HG03095 (cell line): ENCODE results near the gene ABR.
"Not testable (repeated sequence)": the region's sequence is repeated elsewhere in the genome, so short reads cannot be mapped to it uniquely, and the experiment has no call there.

Experiments used
- ATAC-seq: cut with Tn5 transposase; IDR thresholded peaks from one replicate; pipeline ENCODE4 v1.9.1; 2021; ENCODE audit warnings: moderate library complexity; ENCODE audit not compliant: unreplicated experiment

ABR gene

GRCh38 chr17:1174263-1174880 lies 5.4 kb downstream of the ABR start:
- ATAC-seq, result no peak

DNA sequence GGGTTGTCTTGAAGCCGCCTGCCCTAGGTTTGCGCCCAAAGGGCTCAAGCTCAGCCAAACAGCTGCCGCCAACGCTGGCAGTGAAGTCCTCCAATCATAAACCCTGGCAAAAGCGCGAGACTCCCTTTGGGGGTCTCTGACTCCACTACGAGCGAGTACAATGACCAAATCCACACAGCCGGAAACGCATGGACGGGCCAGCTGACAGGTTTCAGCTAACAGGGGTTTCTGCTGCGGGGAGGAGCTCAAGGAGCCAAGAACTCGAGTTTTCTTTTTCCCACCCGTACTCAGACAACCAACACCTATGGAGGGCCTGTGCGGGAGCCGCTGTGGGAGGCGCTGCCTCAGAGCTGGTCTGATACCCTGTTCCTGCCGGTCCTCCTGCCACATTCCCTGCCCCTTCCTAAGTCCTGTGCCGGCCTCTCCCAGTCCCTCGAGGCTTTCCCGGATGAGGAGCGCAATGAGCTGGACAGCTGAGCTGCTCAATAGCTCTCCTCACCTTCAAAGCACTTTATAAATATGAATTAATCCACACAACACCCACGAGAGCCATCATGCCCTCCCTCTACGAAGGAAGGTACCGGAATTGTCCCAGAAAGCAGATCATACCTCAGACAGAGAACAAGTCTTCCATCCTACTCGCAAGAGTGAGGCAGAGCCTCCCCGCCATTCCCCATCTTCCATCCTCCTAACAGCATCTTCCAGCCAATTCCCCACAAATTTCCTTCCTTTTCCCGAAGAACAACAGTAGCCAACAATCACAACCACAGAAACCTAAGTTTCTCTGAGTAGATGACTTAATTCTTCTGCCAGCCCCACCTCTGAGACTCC lies 6.1 kb downstream of the ABR start:
- no peak for ATAC-seq

- no peak for ATAC-seq
Measured at GRCh38 chr17:1171953-1172352, 7.8 kb downstream of the ABR start.

- no peak for ATAC-seq
Measured at GRCh38 chr17:1170739-1171138, 9.0 kb downstream of the ABR start.

GRCh38 chr17:1169929-1170312 lies 9.9 kb downstream of the ABR start:
- ATAC-seq, result no peak

DNA sequence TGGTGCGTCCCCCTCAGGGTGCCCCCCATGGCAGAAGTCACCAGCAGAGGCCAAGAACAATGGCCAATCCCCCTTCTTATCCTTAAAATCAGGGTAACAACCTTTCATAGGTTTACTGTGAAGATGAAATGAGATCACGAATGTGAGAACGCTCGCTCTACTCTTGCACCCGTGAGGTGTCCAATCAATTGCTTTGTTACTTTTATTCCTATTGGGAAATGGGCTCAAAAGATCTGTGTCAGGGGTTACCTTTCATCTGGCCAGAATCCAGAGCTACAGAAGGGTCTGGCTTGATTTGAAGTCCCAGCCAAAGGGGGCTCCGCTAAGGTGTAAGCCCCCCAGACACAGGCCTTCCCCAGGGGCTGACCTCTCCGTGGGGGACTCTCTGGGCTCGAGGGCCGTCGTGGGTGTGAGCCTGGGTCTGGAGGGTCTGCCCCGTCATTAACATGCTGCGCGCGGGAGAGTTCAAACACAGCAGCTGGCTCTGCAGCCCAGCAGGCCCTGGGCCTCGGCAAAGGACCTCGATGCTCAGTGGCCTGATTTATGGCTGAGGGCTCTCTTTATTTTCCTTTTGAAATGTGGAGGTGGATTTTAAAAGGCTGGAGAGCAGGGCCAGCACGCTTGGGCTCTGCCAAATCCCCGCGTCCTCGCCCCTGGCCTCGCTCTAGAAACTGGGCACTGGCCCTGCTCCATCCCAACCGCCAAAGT lies 10.4 kb downstream of the ABR start:
- no peak for ATAC-seq

DNA sequence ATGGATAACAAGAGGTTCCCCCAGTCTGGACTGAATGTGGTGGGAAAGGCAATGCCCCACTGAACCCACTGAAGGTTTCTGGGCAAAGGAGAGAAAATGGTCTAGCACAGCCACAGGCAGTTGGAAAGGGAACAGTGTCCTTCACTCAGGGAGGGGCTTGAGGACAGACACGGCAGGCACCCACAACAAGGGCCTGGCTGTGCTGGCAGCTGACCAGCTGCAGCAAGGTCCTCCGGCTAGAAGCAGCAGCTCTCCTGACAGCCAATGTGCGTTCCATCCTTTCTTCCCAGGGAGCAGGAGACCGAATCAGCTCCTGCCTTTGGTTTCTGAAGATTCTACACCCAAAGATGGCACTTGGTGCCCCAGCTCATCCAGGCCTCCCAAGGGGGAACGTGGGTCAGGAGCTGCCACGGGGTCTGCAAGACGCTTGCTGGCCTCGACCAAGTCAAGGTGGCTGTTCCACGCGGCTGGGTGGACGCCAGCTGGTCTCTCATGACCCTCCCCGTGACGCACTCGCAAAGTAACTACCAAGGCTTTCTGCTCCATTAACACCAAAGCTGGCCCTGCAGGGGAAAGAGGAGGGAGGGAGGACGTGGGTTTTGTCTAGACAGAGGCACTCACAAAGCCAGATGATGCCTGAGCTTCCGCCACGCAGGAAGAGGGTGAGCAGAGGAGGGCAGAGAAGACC lies 11.1 kb downstream of the ABR start:
- ATAC-seq, result no peak

DNA sequence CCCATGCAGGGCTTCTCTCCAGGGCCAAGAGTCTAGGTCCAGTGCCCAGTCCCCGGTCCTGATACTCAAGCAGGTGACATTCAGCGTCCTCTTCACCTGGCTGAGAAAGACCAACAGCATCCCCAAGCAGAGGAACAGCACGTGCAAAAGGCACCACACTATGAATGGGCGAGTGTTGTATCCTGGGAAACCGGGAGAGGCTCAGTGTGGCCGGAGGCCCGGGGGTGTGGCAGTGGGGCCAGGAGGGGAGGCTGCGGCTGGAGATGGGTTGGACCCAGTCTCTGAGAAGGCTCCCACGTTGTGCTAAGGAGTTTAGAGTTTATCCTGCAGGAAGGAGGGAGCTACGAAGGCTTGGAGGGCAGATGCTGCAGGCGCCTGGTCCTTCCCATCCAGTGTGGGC lies 13.5 kb downstream of the ABR start:
- no peak for ATAC-seq

DNA sequence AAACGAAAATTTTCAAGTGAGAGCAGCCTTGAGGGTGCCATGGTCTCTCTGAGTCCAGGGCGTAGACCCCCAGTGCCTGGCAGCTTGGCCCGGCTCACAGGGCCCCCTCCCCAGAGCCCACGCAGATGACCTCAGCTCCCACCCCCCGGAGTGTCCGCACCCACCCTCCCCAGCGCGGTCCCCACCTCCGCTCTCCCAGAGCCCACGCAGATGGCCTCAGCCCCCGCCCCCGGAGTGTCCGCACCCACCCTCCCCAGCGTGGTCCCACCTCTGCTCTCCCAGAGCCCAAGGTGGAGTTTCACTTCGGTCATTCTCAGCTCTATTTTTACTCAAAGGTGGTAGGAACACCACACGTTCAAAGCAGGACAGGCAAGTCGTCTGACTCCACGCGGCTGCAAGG lies 13.9 kb downstream of the ABR start:
- no peak for ATAC-seq

GRCh38 chr17:1164935-1165556 lies 14.7 kb downstream of the ABR start:
- no peak for ATAC-seq

- ATAC-seq, result no peak
Measured at GRCh38 chr17:1162116-1162855, 17.5 kb downstream of the ABR start.

DNA sequence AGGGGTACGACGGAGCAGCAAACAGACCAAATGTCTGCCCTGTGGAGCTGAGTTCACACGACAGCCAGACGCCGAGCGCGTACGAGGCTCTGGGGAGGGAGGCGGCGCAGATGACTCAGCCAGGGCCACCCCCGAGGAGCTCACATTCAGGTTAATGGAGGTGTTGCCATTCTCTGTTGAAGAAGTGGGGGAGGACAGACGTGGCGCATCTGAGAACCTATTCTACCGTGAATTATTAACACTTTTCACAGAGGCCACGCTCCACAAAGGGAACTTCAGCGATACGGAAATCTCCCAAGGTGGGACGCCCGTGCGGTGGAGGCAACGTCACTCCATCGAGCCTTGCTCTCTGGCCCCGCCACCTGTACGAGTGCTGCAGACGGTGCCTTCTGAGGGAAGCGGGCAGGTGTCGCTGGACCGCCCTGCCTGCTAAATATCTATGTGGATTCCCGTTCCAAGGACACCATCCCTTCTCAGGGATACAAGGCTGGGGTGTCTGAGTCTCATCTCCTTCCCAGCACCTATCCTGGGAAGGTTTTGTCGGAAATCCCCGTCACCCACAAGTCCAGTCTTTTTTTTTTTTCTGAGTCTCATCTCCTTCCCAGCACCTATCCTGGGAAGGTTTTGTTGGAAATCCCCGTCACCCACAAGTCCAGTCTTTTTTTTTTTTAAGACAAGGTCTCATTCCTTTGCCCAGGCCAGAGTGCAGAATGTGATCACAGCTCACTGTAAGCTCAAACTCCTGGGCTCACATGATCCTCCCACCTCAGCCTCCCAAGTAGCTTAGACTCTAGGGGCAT lies 19.0 kb downstream of the ABR start:
- no peak for ATAC-seq

GRCh38 chr17:1159431-1160180 lies 20.2 kb downstream of the ABR start:
- ATAC-seq, result no peak

DNA sequence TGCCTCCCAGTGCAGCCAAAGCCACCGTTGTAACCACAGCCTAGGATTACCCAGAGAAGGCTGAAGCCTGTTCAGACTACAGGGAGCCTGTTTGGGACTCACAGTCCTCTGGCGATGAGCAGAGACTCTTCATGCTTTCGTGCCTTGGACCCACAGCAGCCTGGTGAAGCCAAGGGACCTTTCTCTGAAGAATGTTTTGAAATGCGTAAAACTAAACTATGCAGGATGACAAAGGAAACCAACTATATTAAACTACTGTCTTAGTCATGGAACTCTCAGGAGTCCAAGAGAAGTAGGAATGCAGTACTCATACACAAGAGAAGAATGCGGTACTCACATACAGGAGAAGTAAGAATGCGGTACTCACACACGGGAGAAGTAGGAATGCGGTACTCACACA lies 20.9 kb downstream of the ABR start:
- no peak for ATAC-seq

GRCh38 chr17:1156864-1157263 lies 22.9 kb downstream of the ABR start:
- ATAC-seq, result no peak

DNA sequence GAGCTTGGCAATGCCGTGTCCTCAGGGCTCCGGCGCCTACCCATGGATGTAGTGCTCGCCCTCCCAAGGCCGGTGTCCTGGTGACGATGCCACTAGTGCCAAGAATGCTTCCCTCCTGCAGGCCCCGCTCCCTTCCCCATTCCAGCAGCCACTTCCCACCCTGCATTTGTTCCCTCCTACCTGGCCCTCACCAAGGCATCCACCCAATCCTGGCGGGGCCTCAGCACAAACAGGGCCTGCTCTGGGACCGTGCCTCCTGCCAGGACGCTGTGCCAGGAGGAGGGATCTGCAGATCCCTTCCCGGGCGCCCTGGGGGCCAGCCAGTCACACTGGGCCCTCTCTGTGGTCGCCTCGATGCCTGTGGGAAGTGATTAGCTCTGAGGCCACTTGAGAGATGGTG lies 25.1 kb downstream of the ABR start:
- ATAC-seq, result no peak

- no peak for ATAC-seq
Measured at GRCh38 chr17:1153795-1154546, 25.8 kb downstream of the ABR start.

GRCh38 chr17:1152582-1152981 lies 27.2 kb downstream of the ABR start:
- ATAC-seq, result not testable (repeated sequence)
